SK-N-SH (cell line): Measurements from ENCODE around the gene NSD1. TPM values are rescaled to one million over a fixed set of nuclear protein-coding genes. Genes with fewer than 3 reads are reported as not detected.

Source experiments
- CTCF ChIA-PET: fragments of 300-600, 350-600 bp; formaldehyde crosslinking; extraction: SDS; loops from one replicate; lab custom pipeline; 2021; lab: Yijun Ruan, JAX
- POLR2A ChIA-PET: fragments of 350-600 bp; sonication (Branson Sonifier 250); formaldehyde crosslinking; extraction: SDS; loops from one replicate; lab custom pipeline; 2020; ENCODE audit warnings: antibody characterized with exemption, inconsistent platforms; lab: Yijun Ruan, JAX
- DNase-seq: peaks from one replicate; pipeline ENCODE4 v3.0.0; 2012
- H2AFZ ChIP-seq: fragments of 200-600 bp; sonication (generic); 2 replicates; pipeline ENCODE4 v1.8.1; 2016; ENCODE audit warnings: antibody characterized with exemption, mild to moderate bottlenecking, low read depth
- H3F3A ChIP-seq: fragments of 200-600 bp; sonication (generic); replicated peaks from 2 replicates; pipeline ENCODE3; 2016; ENCODE audit warnings: antibody characterized with exemption, mild to moderate bottlenecking; ENCODE audit not compliant: insufficient read depth
- H3K27ac ChIP-seq, 2 experiments: fragments of 200-500 bp in 1 of 2; fragments of 200-600 bp in 1 of 2; sonication (Bioruptor generic) in 1 of 2; sonication (generic), shearing (Covaris generic) in 1 of 2; 2 replicates each; pipeline versions ENCODE4 v1.5.1 to v1.6.1; 2014 to 2016; ENCODE audit warnings: low read depth in 2 of 2, inconsistent platforms in 1 of 2, low read length in 1 of 2, mild to moderate bottlenecking in 1 of 2, mixed read lengths in 1 of 2
- H3K27me3 ChIP-seq: fragments of 200-600 bp; sonication (generic), shearing (Covaris generic); 2 replicates; pipeline ENCODE4 v1.6.1; 2016; ENCODE audit warnings: mixed run types; ENCODE audit not compliant: insufficient read depth
- H3K36me3 ChIP-seq, 2 experiments: fragments of 200-500 bp in 1 of 2; fragments of 200-600 bp in 1 of 2; sonication (Bioruptor generic) in 1 of 2; sonication (generic) in 1 of 2; replicated peaks in 1 of 2; 2 replicates each; pipeline versions ENCODE3 to v1.5.1; 2014 to 2016; ENCODE audit warnings: low read length in 1 of 2, mild to moderate bottlenecking in 1 of 2; ENCODE audit not compliant: insufficient read depth in 2 of 2, control insufficient read depth in 1 of 2
- H3K4me1 ChIP-seq, 2 experiments: fragments of 200-500 bp in 1 of 2; fragments of 200-600 bp in 1 of 2; sonication (Bioruptor generic) in 1 of 2; sonication (generic), shearing (Covaris generic) in 1 of 2; 2 replicates each; pipeline versions ENCODE4 v1.5.1 to v1.6.1; 2014 to 2016; ENCODE audit warnings: low read depth in 1 of 2, low read length in 1 of 2, mixed run types in 1 of 2; ENCODE audit not compliant: insufficient read depth in 2 of 2, control insufficient read depth in 1 of 2
- H3K4me2 ChIP-seq: fragments of 200-600 bp; sonication (generic), shearing (Covaris generic); 2 replicates; pipeline ENCODE4 v1.6.1; 2017; ENCODE audit warnings: mixed run types
- H3K4me3 ChIP-seq, 2 experiments: fragments of 200-500 bp in 1 of 2; fragments of 200-600 bp in 1 of 2; sonication (Bioruptor generic) in 1 of 2; sonication (generic), shearing (Covaris generic) in 1 of 2; 2 replicates each; pipeline versions ENCODE4 v1.5.1 to v1.8.1; 2014 to 2016; ENCODE audit warnings: low read depth in 2 of 2, inconsistent platforms in 1 of 2, low read length in 1 of 2, mild to moderate bottlenecking in 1 of 2, mixed read lengths in 1 of 2, moderate library complexity in 1 of 2
- H3K79me2 ChIP-seq: fragments of 200-600 bp; sonication (generic); 2 replicates; pipeline ENCODE4 v1.8.1; 2017; ENCODE audit warnings: mild to moderate bottlenecking; ENCODE audit not compliant: insufficient read depth
- H3K9ac ChIP-seq: fragments of 200-600 bp; sonication (generic); 2 replicates; pipeline ENCODE4 v1.6.1; 2017; ENCODE audit warnings: mixed run types
- H3K9me2 ChIP-seq: fragments of 200-600 bp; sonication (generic); 2 replicates; pipeline ENCODE4 v1.6.1; 2017; ENCODE audit warnings: mixed run types
- H3K9me3 ChIP-seq: fragments of 200-600 bp; sonication (generic); 2 replicates; pipeline ENCODE4 v1.6.1; 2017; ENCODE audit warnings: mixed run types, mild to moderate bottlenecking, moderate library complexity
- H4K20me1 ChIP-seq: fragments of 200-600 bp; sonication (generic); 2 replicates; pipeline ENCODE4 v1.6.1; 2017; ENCODE audit warnings: mild to moderate bottlenecking, mixed run types; ENCODE audit not compliant: insufficient read depth
- ELF1 ChIP-seq: IDR thresholded peaks from 2 replicates; pipeline ENCODE4 v1.4.0; 2012
- FOXM1 ChIP-seq: IDR thresholded peaks from 2 replicates; pipeline ENCODE4 v1.4.0; 2012; ENCODE audit warnings: low read depth, mild to moderate bottlenecking
- GATA2 ChIP-seq: sonication (generic); formaldehyde crosslinking; IDR thresholded peaks from 2 replicates; pipeline ENCODE4 v1.5.0; 2020; ENCODE audit warnings: mild to moderate bottlenecking, missing genetic modification reagents
- MXI1 ChIP-seq: IDR thresholded peaks from 2 replicates; pipeline ENCODE4 v1.6.1; 2012; ENCODE audit warnings: mild to moderate bottlenecking, low read depth, low read length, improper control_type of control experiment
- RCOR1 ChIP-seq: fragments of 150-350 bp; IDR thresholded peaks from 2 replicates; pipeline ENCODE4 v1.6.1; 2017; ENCODE audit warnings: antibody characterized with exemption, low read length
- RFX5 ChIP-seq: IDR thresholded peaks from 2 replicates; pipeline ENCODE4 v1.6.1; 2012; ENCODE audit warnings: mild to moderate bottlenecking, improper control_type of control experiment, low read length
- SIN3A ChIP-seq: IDR thresholded peaks from 2 replicates; pipeline ENCODE4 v1.6.1; 2012; ENCODE audit warnings: low read depth, mild to moderate bottlenecking, low read length, moderate library complexity, borderline replicate concordance
- TCF12 ChIP-seq: IDR thresholded peaks from 2 replicates; pipeline ENCODE4 v1.4.0; 2012
- TEAD4 ChIP-seq: IDR thresholded peaks from 2 replicates; pipeline ENCODE4 v1.4.0; 2012; ENCODE audit warnings: mild to moderate bottlenecking, borderline replicate concordance; ENCODE audit not compliant: insufficient read depth
- YY1 ChIP-seq: IDR thresholded peaks from 2 replicates; pipeline ENCODE4 v1.4.0; 2012; ENCODE audit warnings: low read depth, mild to moderate bottlenecking
- WGBS: methylation state at CpG from one replicate; pipeline ENCODE4 v1.1.6; 2017; ENCODE audit warnings: low lambda C conversion rate; 5-methylcytosine and 5-hydroxymethylcytosine counted together
- polyA plus RNA-seq, 3 experiments: library from polyadenylated mRNA; depleted of rRNA; stranded (reverse); fragments of >200 nt; gene quantifications; 2 replicates each; pipeline ENCODE4 v1.2.3, GENCODE V29; 2012
- TF ChIP-seq, protein P1 (sequence below): IDR thresholded peaks from 2 replicates; pipeline ENCODE4 v1.6.1; 2012; ENCODE audit warnings: mild to moderate bottlenecking, low read depth, low read length, moderate library complexity
- TF ChIP-seq, protein P2 (sequence below): fragments of 150-350 bp; IDR thresholded peaks from 2 replicates; pipeline ENCODE4 v1.6.1; 2017; ENCODE audit warnings: antibody characterized with exemption, low read length, low read depth, borderline replicate concordance
- TF ChIP-seq, protein P3 (sequence below): fragments of 150-350 bp; IDR thresholded peaks from 2 replicates; pipeline ENCODE4 v1.6.1; 2016; ENCODE audit warnings: mild to moderate bottlenecking, low read depth, low read length
- TF ChIP-seq, protein P4 (sequence below): fragments of 200-600 bp; sonication (generic); IDR thresholded peaks from 2 replicates; pipeline ENCODE4 v1.6.1; 2017; ENCODE audit warnings: antibody characterized with exemption, mild to moderate bottlenecking, moderate library complexity

NSD1 gene
- polyA plus RNA-seq, 1 of the 3 experiments (the other 2 are of a cell fraction): 6.7 TPM

DNA sequence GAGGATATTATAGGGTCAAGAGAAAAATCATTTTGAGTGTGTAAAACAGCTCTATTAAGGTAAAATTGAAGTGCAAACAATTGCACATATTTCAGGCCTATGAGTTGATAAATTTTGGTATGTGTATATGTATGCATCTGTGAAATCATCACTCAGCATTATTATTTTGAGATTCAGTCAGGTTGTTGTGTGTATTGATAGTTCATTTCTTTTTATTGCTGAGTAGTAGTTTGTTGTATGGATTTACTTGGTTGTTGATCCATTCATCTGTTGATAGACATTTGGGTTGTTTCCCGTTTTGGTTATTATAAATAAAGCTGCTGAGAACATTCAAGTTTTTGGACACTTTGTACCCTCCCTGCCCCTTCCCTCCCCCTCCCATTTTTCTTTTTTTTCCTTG lies 119.7 kb downstream of the NSD1 start:
- CTCF ChIA-PET: no interaction called here
- H3K36me3 ChIP-seq: peaks cover 38 to 50% of the 10 kb centered on the region in 2 experiments

More for the DNA sequence above, 119.7 kb downstream of the NSD1 start:
- TF ChIP-seq RFX5: no peak
- TF ChIP-seq ELF1: no peak
- TF ChIP-seq, protein P1, sequence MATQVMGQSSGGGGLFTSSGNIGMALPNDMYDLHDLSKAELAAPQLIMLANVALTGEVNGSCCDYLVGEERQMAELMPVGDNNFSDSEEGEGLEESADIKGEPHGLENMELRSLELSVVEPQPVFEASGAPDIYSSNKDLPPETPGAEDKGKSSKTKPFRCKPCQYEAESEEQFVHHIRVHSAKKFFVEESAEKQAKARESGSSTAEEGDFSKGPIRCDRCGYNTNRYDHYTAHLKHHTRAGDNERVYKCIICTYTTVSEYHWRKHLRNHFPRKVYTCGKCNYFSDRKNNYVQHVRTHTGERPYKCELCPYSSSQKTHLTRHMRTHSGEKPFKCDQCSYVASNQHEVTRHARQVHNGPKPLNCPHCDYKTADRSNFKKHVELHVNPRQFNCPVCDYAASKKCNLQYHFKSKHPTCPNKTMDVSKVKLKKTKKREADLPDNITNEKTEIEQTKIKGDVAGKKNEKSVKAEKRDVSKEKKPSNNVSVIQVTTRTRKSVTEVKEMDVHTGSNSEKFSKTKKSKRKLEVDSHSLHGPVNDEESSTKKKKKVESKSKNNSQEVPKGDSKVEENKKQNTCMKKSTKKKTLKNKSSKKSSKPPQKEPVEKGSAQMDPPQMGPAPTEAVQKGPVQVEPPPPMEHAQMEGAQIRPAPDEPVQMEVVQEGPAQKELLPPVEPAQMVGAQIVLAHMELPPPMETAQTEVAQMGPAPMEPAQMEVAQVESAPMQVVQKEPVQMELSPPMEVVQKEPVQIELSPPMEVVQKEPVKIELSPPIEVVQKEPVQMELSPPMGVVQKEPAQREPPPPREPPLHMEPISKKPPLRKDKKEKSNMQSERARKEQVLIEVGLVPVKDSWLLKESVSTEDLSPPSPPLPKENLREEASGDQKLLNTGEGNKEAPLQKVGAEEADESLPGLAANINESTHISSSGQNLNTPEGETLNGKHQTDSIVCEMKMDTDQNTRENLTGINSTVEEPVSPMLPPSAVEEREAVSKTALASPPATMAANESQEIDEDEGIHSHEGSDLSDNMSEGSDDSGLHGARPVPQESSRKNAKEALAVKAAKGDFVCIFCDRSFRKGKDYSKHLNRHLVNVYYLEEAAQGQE: no peak
- TF ChIP-seq, protein P2, sequence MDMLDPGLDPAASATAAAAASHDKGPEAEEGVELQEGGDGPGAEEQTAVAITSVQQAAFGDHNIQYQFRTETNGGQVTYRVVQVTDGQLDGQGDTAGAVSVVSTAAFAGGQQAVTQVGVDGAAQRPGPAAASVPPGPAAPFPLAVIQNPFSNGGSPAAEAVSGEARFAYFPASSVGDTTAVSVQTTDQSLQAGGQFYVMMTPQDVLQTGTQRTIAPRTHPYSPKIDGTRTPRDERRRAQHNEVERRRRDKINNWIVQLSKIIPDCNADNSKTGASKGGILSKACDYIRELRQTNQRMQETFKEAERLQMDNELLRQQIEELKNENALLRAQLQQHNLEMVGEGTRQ: no peak
- TF ChIP-seq GATA2 (CRISPR knock-in tag): no peak
- no peak for TF ChIP-seq TEAD4
- no peak for TF ChIP-seq RCOR1
- TF ChIP-seq FOXM1: no peak
- TF ChIP-seq YY1: no peak
- no peak for TF ChIP-seq SIN3A
- TF ChIP-seq TCF12: no peak
- TF ChIP-seq MXI1: no peak
- TF ChIP-seq, protein P3, sequence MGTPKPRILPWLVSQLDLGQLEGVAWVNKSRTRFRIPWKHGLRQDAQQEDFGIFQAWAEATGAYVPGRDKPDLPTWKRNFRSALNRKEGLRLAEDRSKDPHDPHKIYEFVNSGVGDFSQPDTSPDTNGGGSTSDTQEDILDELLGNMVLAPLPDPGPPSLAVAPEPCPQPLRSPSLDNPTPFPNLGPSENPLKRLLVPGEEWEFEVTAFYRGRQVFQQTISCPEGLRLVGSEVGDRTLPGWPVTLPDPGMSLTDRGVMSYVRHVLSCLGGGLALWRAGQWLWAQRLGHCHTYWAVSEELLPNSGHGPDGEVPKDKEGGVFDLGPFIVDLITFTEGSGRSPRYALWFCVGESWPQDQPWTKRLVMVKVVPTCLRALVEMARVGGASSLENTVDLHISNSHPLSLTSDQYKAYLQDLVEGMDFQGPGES: no peak
- TF ChIP-seq, protein P4, sequence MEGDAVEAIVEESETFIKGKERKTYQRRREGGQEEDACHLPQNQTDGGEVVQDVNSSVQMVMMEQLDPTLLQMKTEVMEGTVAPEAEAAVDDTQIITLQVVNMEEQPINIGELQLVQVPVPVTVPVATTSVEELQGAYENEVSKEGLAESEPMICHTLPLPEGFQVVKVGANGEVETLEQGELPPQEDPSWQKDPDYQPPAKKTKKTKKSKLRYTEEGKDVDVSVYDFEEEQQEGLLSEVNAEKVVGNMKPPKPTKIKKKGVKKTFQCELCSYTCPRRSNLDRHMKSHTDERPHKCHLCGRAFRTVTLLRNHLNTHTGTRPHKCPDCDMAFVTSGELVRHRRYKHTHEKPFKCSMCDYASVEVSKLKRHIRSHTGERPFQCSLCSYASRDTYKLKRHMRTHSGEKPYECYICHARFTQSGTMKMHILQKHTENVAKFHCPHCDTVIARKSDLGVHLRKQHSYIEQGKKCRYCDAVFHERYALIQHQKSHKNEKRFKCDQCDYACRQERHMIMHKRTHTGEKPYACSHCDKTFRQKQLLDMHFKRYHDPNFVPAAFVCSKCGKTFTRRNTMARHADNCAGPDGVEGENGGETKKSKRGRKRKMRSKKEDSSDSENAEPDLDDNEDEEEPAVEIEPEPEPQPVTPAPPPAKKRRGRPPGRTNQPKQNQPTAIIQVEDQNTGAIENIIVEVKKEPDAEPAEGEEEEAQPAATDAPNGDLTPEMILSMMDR: no peak
- no peaks in the 10 kb centered on the region for H3K9me2 ChIP-seq
- no peak overlapping the region for H3K4me2 ChIP-seq
- H3K9me3 ChIP-seq: no peaks in the 10 kb centered on the region
- no peaks in the 10 kb centered on the region for H4K20me1 ChIP-seq
- H3F3A ChIP-seq: no peaks in the 10 kb centered on the region
- H3K79me2 ChIP-seq: no peaks in the 10 kb centered on the region
- no peaks in the 10 kb centered on the region for H3K4me1 ChIP-seq
- WGBS: 94% methylated on average over 1 of the region's 1 CpG
- H3K9ac ChIP-seq: no peak overlapping the region
- no peak overlapping the region for H3K4me3 ChIP-seq
- H3K27me3 ChIP-seq: no peaks in the 10 kb centered on the region
- no peak overlapping the region for H3K27ac ChIP-seq
- H2AFZ ChIP-seq: no peak overlapping the region
- DNase-seq: no peak
- POLR2A ChIA-PET: no interaction called here
